Activated CD8-positive, alpha-beta T cell treated with anti-CD3 and anti-CD28 coated beads for 36 hours (primary cell): ENCODE results near the gene EIF2S2. TPM values are rescaled to one million over a fixed set of nuclear protein-coding genes. Genes with fewer than 3 reads are reported as not detected.
A peak's percentile ranks its signal among the peaks of the same experiment; 100 is the strongest.

Experiments
- ATAC-seq: fragments of 200-7000 bp; cut with Tn5 transposase; one replicate; pipeline ENCODE4 v1.10.0; 2021; ENCODE audit warnings: mild to moderate bottlenecking, moderate library complexity
- CTCF ChIA-PET: fragments of 350-600 bp; sonication (Branson Sonifier 250); formaldehyde crosslinking; loops from one replicate; lab custom pipeline; 2021; ENCODE audit warnings: antibody characterized with exemption; lab: Charles Lee
- POLR2A ChIA-PET: fragments of 350-600 bp; sonication (Branson Sonifier 250); formaldehyde crosslinking; loops from one replicate; lab custom pipeline; 2021; ENCODE audit warnings: antibody characterized with exemption; lab: Charles Lee
- DNase-seq: peaks from one replicate; pipeline ENCODE4 v3.0.0-alpha.2; 2020
- H3K27ac Mint-ChIP-seq: one replicate; pipeline ENCODE4 v1.8.0; 2021; ENCODE audit warnings: mild to moderate bottlenecking, mixed read lengths
- H3K27me3 Mint-ChIP-seq: one replicate; pipeline ENCODE4 v1.8.0; 2021; ENCODE audit warnings: mixed read lengths
- H3K36me3 Mint-ChIP-seq: one replicate; pipeline ENCODE4 v1.8.0; 2021; ENCODE audit warnings: low read depth, mixed read lengths
- H3K4me1 Mint-ChIP-seq: one replicate; pipeline ENCODE4 v1.8.0; 2021; ENCODE audit warnings: low read depth, mixed read lengths
- H3K4me3 Mint-ChIP-seq: one replicate; pipeline ENCODE4 v1.8.0; 2021; ENCODE audit warnings: mild to moderate bottlenecking, moderate library complexity, mixed read lengths
- H3K9me3 Mint-ChIP-seq: one replicate; pipeline ENCODE4 v1.8.0; 2021; ENCODE audit warnings: mixed read lengths
- intact Hi-C: fragments of 100-400 bp; cut with micrococcal nuclease; formaldehyde crosslinking; loops from one replicate; pipeline ENCODE4 v1.10.0; 2022
- microRNA-seq: library from miRNA; unstranded; fragments of <30 nt; microRNA quantifications from one replicate; pipeline ENCODE4 v1.2.0, GENCODE V29; 2022; ENCODE audit warnings: borderline microRNAs expressed, borderline replicate concordance
- total RNA-seq, 2 experiments: library from RNA; stranded (reverse); gene quantifications; one replicate each; pipeline ENCODE4 v1.2.3, GENCODE V29; 2021
- TF ChIP-seq, protein P1 (sequence below): fragments of 200-600 bp; IDR thresholded peaks from one replicate; pipeline ENCODE4 v1.8.0; 2022; ENCODE audit warnings: antibody characterized with exemption, mild to moderate bottlenecking

The EIF2S2 gene
- total RNA-seq, 2 experiments from 2014 or later, result 161 to 164 TPM

DNA sequence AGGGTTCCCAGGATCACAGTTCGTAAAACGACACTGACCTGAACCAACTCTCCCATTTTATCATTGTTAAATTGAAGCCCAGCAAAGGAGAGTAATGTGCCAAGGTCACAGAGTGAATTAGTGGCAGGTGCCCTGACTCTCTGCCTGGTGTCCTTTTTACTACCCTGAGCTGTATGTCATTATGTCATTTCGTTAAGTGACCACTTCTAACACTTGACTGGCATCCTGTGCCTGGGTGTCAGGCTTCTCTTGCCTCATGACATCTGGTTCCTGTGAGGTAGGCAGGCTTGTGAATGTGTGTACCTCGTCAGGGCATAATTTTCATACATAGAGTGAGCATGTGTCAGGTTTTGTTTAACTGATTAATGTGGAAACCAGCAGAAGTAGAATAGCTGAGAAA is 69.8 kb downstream of the EIF2S2 start:
- H3K36me3 Mint-ChIP-seq, result peaks cover 4% of the 10 kb centered on the region
- H3K9me3 Mint-ChIP-seq, result no peaks in the 10 kb centered on the region
- ATAC-seq (peak; percentile 71), DNase-seq (peak; percentile 18)
- intact Hi-C loops, result no loop called here
- peaks cover 73% of the 10 kb centered on the region for H3K4me1 Mint-ChIP-seq
- H3K27me3 Mint-ChIP-seq, result no peaks in the 10 kb centered on the region
- TF ChIP-seq, protein P1, sequence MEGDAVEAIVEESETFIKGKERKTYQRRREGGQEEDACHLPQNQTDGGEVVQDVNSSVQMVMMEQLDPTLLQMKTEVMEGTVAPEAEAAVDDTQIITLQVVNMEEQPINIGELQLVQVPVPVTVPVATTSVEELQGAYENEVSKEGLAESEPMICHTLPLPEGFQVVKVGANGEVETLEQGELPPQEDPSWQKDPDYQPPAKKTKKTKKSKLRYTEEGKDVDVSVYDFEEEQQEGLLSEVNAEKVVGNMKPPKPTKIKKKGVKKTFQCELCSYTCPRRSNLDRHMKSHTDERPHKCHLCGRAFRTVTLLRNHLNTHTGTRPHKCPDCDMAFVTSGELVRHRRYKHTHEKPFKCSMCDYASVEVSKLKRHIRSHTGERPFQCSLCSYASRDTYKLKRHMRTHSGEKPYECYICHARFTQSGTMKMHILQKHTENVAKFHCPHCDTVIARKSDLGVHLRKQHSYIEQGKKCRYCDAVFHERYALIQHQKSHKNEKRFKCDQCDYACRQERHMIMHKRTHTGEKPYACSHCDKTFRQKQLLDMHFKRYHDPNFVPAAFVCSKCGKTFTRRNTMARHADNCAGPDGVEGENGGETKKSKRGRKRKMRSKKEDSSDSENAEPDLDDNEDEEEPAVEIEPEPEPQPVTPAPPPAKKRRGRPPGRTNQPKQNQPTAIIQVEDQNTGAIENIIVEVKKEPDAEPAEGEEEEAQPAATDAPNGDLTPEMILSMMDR, result no peak
- ChIA-PET CTCF (interaction anchor here (0.9 to 1.8 kb wide), 2 partner anchors 12 to 20 kb away, joined by 3 to 5 read pairs; no protein-coding TSS in a partner anchor), POLR2A (interaction anchor here (1.1 kb wide), 1 partner anchor 18 kb away, joined by 3 read pairs; no protein-coding TSS in a partner anchor)
- H3K4me3 Mint-ChIP-seq, result no peak overlapping the region
- H3K27ac Mint-ChIP-seq, result no peak overlapping the region

DNA sequence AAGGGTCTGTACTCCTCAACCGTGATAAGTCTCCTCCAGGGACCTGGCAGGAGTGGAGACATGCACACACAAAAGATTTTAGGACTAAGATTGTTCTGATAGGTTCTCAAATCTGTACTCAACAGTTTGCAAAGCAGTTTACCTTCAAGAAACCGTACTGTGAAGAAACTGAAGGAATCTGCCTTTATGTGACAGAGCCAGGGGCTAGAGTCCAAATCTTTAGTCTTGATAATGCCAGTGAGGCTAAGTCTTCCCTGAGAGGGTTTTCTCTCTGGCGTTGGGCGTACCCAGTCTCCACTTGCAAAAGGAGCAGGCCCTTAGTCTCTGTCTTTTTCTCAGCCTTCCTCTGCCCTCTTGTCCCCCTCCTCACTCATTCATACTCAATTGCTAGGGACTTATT is 70.8 kb downstream of the EIF2S2 start:
- H3K36me3 Mint-ChIP-seq, result peaks cover 4% of the 10 kb centered on the region
- ChIA-PET POLR2A (interaction anchor here (0.6 to 1.5 kb wide), 2 partner anchors 14 to 58 kb away, joined by 3 read pairs; no protein-coding TSS in a partner anchor), CTCF (no interaction called here)
- TF ChIP-seq, protein P1, result no peak
- no peaks in the 10 kb centered on the region for H3K27me3 Mint-ChIP-seq
- no peak overlapping the region for H3K4me3 Mint-ChIP-seq
- DNase-seq (no peak), ATAC-seq (no peak)
- intact Hi-C loops, result no loop called here
- no peak overlapping the region for H3K27ac Mint-ChIP-seq
- H3K4me1 Mint-ChIP-seq, result peaks cover 80% of the 10 kb centered on the region
- no peaks in the 10 kb centered on the region for H3K9me3 Mint-ChIP-seq

DNA sequence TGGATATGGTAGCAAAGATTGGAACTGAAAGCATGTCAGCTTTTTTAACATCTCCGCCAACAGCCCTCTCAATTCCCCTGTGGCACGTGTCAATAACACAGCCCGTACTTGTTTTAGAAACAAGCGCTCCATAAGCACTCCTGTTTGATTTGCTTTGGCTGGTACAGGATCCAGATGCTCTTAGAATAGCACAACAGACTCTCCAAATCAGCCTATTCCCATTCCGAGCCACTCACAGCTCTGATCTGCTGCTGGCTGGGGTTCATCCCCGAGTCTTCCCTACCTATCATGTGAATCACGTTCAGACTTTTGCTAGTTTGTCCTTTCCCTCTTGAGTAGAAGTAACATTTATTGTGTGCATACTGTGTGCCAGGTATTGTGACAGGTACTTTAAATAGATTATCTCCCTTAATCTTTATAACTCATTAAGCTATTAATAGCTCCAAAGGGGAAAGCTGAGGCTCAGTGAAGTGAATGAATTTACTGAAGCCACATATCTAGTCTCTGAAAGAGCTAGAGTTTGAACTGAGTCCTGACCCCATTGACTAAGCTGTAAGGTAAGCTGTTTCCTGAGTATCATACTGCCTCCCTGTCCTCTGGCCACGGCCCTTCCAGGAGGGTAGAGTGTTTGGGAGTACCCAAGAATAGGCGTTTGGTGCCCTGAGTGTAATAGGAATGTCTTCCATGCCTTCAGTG is 71.6 kb downstream of the EIF2S2 start:
- H3K36me3 Mint-ChIP-seq, result peaks cover 4% of the 10 kb centered on the region
- DNase-seq (no peak), ATAC-seq (no peak)
- peaks cover 83% of the 10 kb centered on the region for H3K4me1 Mint-ChIP-seq
- H3K9me3 Mint-ChIP-seq, result no peaks in the 10 kb centered on the region
- no peak overlapping the region for H3K27ac Mint-ChIP-seq
- TF ChIP-seq, protein P1, result no peak
- ChIA-PET POLR2A (interaction anchor here (1.5 kb wide), 1 partner anchor 14 kb away, joined by 3 read pairs; no protein-coding TSS in a partner anchor), CTCF (no interaction called here)
- intact Hi-C loops, result no loop called here
- no peak overlapping the region for H3K4me3 Mint-ChIP-seq
- no peaks in the 10 kb centered on the region for H3K27me3 Mint-ChIP-seq

Small RNA genes lying within 50 kb of the gene (microRNA-seq; reads per million reads assigned to microRNA genes)
- not detected for gene MIR4755

Other genes with a start within 250 kb of the EIF2S2 start
- 100 to 1,000 TPM; 151 to 153 TPM for gene RALY, start 118.3 kb downstream of the EIF2S2 start, total RNA-seq
- not detected for gene ASIP, start 129.2 kb upstream of the EIF2S2 start, total RNA-seq
- 100 to 1,000 TPM; 256 to 258 TPM for gene AHCY, start 191.1 kb upstream of the EIF2S2 start, total RNA-seq